CD14-positive monocyte (primary cell): ENCODE results near the gene RLN3. TPM values are rescaled to one million over a fixed set of nuclear protein-coding genes. Genes with fewer than 3 reads are reported as not detected.
A peak's percentile ranks its signal among the peaks of the same experiment; 100 is the strongest.
"Not testable (repeated sequence)": the region's sequence is repeated elsewhere in the genome, so short reads cannot be mapped to it uniquely, and the experiment has no call there.

Source experiments
- DNase-seq, 3 donors: peaks; one replicate each; pipeline ENCODE4 v3.0.0-alpha.2; 2011 to 2022
- H2AFZ ChIP-seq: 2 replicates; pipeline ENCODE4 v1.6.0; 2012; ENCODE audit warnings: mild to moderate bottlenecking, low read depth, low read length, inconsistent platforms; ENCODE audit not compliant: insufficient read depth, poor library complexity, severe bottlenecking
- H3K27ac ChIP-seq, 2 donors: 1 replicate in 1 of 2; 2 replicates in 1 of 2; pipeline ENCODE4 v1.5.1; 2012 to 2013; ENCODE audit warnings: low read length in 2 of 2, control low read depth in 1 of 2, inconsistent platforms in 1 of 2, low read depth in 1 of 2, mild to moderate bottlenecking in 1 of 2
- H3K27me3 ChIP-seq, 2 donors: one replicate each; pipeline versions ENCODE4 v1.6.0 to v1.6.1; 2011 to 2013; ENCODE audit warnings: low read length in 2 of 2; ENCODE audit not compliant: control insufficient read depth in 2 of 2, insufficient read depth in 2 of 2
- H3K36me3 ChIP-seq, 2 donors: replicated peaks in 1 of 2; 1 replicate in 1 of 2; 2 replicates in 1 of 2; pipeline versions ENCODE4 v1.5.1 to v1.6.1; 2012 to 2013; ENCODE audit warnings: low read length in 2 of 2, control low read depth in 1 of 2, inconsistent platforms in 1 of 2, mild to moderate bottlenecking in 1 of 2; ENCODE audit not compliant: insufficient read depth in 2 of 2, control insufficient read depth in 1 of 2
- H3K4me1 ChIP-seq, 2 donors: 1 replicate in 1 of 2; 2 replicates in 1 of 2; pipeline versions ENCODE4 v1.5.1 to v1.6.1; 2012 to 2013; ENCODE audit warnings: low read length in 2 of 2, control low read depth in 1 of 2, inconsistent platforms in 1 of 2, mild to moderate bottlenecking in 1 of 2, moderate library complexity in 1 of 2; ENCODE audit not compliant: insufficient read depth in 2 of 2, control insufficient read depth in 1 of 2
- H3K4me2 ChIP-seq: replicated peaks from 2 replicates; pipeline ENCODE3; 2012; ENCODE audit warnings: low read length, moderate library complexity, mild to moderate bottlenecking; ENCODE audit not compliant: poor library complexity, severe bottlenecking; ENCODE audit errors: extremely low read depth
- H3K4me3 ChIP-seq, 3 experiments: fragments of 200-600 bp in 1 of 3; sonication (generic) in 1 of 3; replicated peaks in 1 of 3; 1 replicate in 2 of 3; 2 replicates in 1 of 3; pipeline ENCODE4 v1.5.1; 2011 to 2013; ENCODE audit warnings: low read length in 3 of 3, mild to moderate bottlenecking in 3 of 3, control low read depth in 2 of 3, low read depth in 2 of 3, inconsistent platforms in 1 of 3, moderate library complexity in 1 of 3
- H3K79me2 ChIP-seq: 2 replicates; pipeline ENCODE4 v1.6.0; 2012; ENCODE audit warnings: mild to moderate bottlenecking, control low read depth, inconsistent platforms, low read length, moderate library complexity; ENCODE audit not compliant: insufficient read depth
- H3K9ac ChIP-seq: 2 replicates; pipeline ENCODE4 v1.6.0; 2017; ENCODE audit warnings: low read length, mild to moderate bottlenecking; ENCODE audit not compliant: insufficient read depth, poor library complexity, severe bottlenecking
- H3K9me3 ChIP-seq, 2 donors: replicated peaks in 1 of 2; 1 replicate in 1 of 2; 2 replicates in 1 of 2; pipeline versions ENCODE4 v1.5.1 to v1.6.1; 2012 to 2013; ENCODE audit warnings: low read length in 2 of 2, control low read depth in 1 of 2; ENCODE audit not compliant: control insufficient read depth in 1 of 2, insufficient read depth in 1 of 2
- H4K20me1 ChIP-seq: 2 replicates; pipeline ENCODE4 v1.6.0; 2012; ENCODE audit warnings: mild to moderate bottlenecking, low read length, control low read depth, moderate library complexity; ENCODE audit not compliant: insufficient read depth
- H3K27ac Mint-ChIP-seq, 7 donors: one replicate each; pipeline ENCODE4 v1.8.0; 2020; ENCODE audit warnings: mild to moderate bottlenecking in 7 of 7, mixed read lengths in 7 of 7, moderate library complexity in 6 of 7, inconsistent platforms in 2 of 7
- H3K27me3 Mint-ChIP-seq, 3 donors: one replicate each; pipeline ENCODE4 v1.8.0; 2021 to 2022; ENCODE audit warnings: low read depth in 3 of 3, mild to moderate bottlenecking in 3 of 3, mixed read lengths in 3 of 3, moderate library complexity in 3 of 3, inconsistent platforms in 1 of 3
- H3K36me3 Mint-ChIP-seq, 2 donors: one replicate each; pipeline ENCODE4 v1.8.0; 2020; ENCODE audit warnings: mixed read lengths in 2 of 2, inconsistent platforms in 1 of 2, mild to moderate bottlenecking in 1 of 2
- H3K4me1 Mint-ChIP-seq: one replicate; pipeline ENCODE4 v1.8.0; 2020; ENCODE audit warnings: mild to moderate bottlenecking, mixed read lengths
- H3K4me3 Mint-ChIP-seq, 2 donors: one replicate each; pipeline ENCODE4 v1.8.0; 2020; ENCODE audit warnings: mild to moderate bottlenecking in 2 of 2, mixed read lengths in 2 of 2, moderate library complexity in 1 of 2
- H3K9me3 Mint-ChIP-seq, 7 donors: one replicate each; pipeline ENCODE4 v1.8.0; 2020 to 2022; ENCODE audit warnings: mixed read lengths in 7 of 7, mild to moderate bottlenecking in 6 of 7, moderate library complexity in 6 of 7, inconsistent platforms in 2 of 7
- WGBS: methylation state at CpG from one replicate; pipeline ENCODE4 v1.1.5; 2013; ENCODE audit warnings: missing lambda C conversion rate; ENCODE audit not compliant: insufficient coverage; 5-methylcytosine and 5-hydroxymethylcytosine counted together
- intact Hi-C, 2 donors: fragments of 100-400 bp; cut with micrococcal nuclease; formaldehyde crosslinking; loops; one replicate each; pipeline versions ENCODE4 v1.15.0 to v1.15.1; 2023
- polyA plus RNA-seq, 3 donors: library from polyadenylated mRNA; depleted of rRNA in 1 of 3; unstranded in 2 of 3; stranded (reverse) in 1 of 3; fragments of 300-500 nt in 2 of 3; fragments of >200 nt in 1 of 3; fragmentation: Illumina TruSeq in 2 of 3; gene quantifications; 1 replicate in 2 of 3; 2 replicates in 1 of 3; pipeline ENCODE4 v1.2.3, GENCODE V29; 2012 to 2021
- TF ChIP-seq, protein P1 (sequence below): fragments of 200-600 bp; IDR thresholded peaks from one replicate; pipeline ENCODE4 v1.8.0; 2022; ENCODE audit warnings: antibody characterized with exemption, mild to moderate bottlenecking

Gene RLN3
- polyA plus RNA-seq, 3 donors = not detected

GRCh38 chr19:14023404-14024235 lies 4.3 kb upstream of the RLN3 start:
- peak overlapping the region in 1 of 2 donors; percentile 64 for H3K4me3 Mint-ChIP-seq
- peak overlapping the region; percentile 66 to 74 for H3K27ac ChIP-seq
- no peaks in the 10 kb centered on the region for H3K36me3 Mint-ChIP-seq
- peak overlapping the region; percentile 8 for H3K4me2 ChIP-seq
- H3K4me3 ChIP-seq = peak overlapping the region in 1 of 3 experiments; percentile 3
- no peaks in the 10 kb centered on the region for H3K79me2 ChIP-seq
- no peaks in the 10 kb centered on the region for H3K9me3 ChIP-seq
- intact Hi-C loops = no loop called here
- H3K27me3 ChIP-seq = no peaks in the 10 kb centered on the region
- H2AFZ ChIP-seq = no peak overlapping the region
- TF ChIP-seq, protein P1, sequence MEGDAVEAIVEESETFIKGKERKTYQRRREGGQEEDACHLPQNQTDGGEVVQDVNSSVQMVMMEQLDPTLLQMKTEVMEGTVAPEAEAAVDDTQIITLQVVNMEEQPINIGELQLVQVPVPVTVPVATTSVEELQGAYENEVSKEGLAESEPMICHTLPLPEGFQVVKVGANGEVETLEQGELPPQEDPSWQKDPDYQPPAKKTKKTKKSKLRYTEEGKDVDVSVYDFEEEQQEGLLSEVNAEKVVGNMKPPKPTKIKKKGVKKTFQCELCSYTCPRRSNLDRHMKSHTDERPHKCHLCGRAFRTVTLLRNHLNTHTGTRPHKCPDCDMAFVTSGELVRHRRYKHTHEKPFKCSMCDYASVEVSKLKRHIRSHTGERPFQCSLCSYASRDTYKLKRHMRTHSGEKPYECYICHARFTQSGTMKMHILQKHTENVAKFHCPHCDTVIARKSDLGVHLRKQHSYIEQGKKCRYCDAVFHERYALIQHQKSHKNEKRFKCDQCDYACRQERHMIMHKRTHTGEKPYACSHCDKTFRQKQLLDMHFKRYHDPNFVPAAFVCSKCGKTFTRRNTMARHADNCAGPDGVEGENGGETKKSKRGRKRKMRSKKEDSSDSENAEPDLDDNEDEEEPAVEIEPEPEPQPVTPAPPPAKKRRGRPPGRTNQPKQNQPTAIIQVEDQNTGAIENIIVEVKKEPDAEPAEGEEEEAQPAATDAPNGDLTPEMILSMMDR = peak; percentile 63
- no peaks in the 10 kb centered on the region for H3K36me3 ChIP-seq
- no peak overlapping the region for H3K9ac ChIP-seq
- H3K27ac Mint-ChIP-seq = peak overlapping the region; percentile 93 to 98 (median 94)
- peaks cover 0 to 2% (median 0%) of the 10 kb centered on the region in 3 donors for H3K27me3 Mint-ChIP-seq
- peak; percentile 70 to 87 (median 84) for DNase-seq
- no peaks in the 10 kb centered on the region for H4K20me1 ChIP-seq
- peaks cover 0 to 4% (median 0%) of the 10 kb centered on the region in 7 donors for H3K9me3 Mint-ChIP-seq
- WGBS = 69% methylated on average over 5 of the region's 9 CpGs
- H3K4me1 Mint-ChIP-seq = peaks cover 53% of the 10 kb centered on the region
- peaks cover 56 to 59% of the 10 kb centered on the region in 2 donors for H3K4me1 ChIP-seq

DNA sequence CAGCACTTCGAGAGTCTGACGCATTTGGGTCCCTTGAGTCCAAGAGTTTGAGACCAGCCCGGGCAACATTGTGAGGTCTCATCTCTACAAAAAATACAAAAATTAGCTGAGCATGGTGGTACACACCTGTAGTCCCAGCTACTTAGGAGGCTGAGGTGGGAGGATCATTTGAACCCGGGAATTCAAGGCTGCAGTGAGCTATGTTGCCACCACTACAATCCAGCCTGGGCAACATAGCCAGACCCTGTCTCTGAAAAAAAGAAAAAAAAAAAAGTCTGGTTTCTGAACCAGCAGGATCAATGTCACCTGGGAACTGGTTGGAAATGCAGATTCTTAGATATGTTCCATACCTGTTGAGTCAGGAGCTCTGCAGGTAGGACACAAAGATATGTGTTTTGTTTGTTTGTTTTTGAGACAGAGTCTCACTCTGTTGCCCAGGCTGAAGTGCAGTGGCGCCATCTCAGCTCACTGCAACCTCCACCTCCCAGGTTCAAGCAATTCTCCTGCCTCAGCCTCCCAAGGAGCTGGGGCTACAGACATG lies 1.2 kb upstream of the RLN3 start:
- H3K9me3 ChIP-seq, H3K4me3 Mint-ChIP-seq, H4K20me1 ChIP-seq, H3K36me3 Mint-ChIP-seq, DNase-seq, H3K9ac ChIP-seq, H3K27me3 Mint-ChIP-seq, H2AFZ ChIP-seq, H3K4me2 ChIP-seq, H3K36me3 ChIP-seq, intact Hi-C loops, H3K27me3 ChIP-seq, H3K9me3 Mint-ChIP-seq: not testable (repeated sequence)
- peak overlapping the region in 6 of 7 donors; percentile 90 to 98 (median 96) for H3K27ac Mint-ChIP-seq
- peaks cover 52 to 60% of the 10 kb centered on the region in 2 donors for H3K4me1 ChIP-seq
- H3K79me2 ChIP-seq = peaks cover 15% of the 10 kb centered on the region
- 88% methylated on average over 2 of the region's 5 CpGs for WGBS
- peak overlapping the region in 1 of 3 experiments; percentile 8 for H3K4me3 ChIP-seq
- peak overlapping the region; percentile 45 to 82 for H3K27ac ChIP-seq
- peaks cover 56% of the 10 kb centered on the region for H3K4me1 Mint-ChIP-seq
